C4-2B (cell line): Measurements from ENCODE around the gene DES.

Experiments used
- CTCF ChIP-seq: fragments of 450-650 bp; conservative IDR thresholded peaks from 2 replicates; pipeline ENCODE4 v1.5.1; 2017; ENCODE audit warnings: mild to moderate bottlenecking
- ZFX ChIP-seq: fragments of 450-650 bp; IDR thresholded peaks from 2 replicates; pipeline ENCODE4 v1.6.1; 2017

- no peak for TF ChIP-seq CTCF
- no peak for TF ChIP-seq ZFX
Measured at GRCh38 chr2:219388907-219389156, 29.3 kb upstream of the DES start.
